Measurements from ENCODE around the gene CIAO2B. TPM values are rescaled to one million over a fixed set of nuclear protein-coding genes. Genes with fewer than 3 reads are reported as not detected.

The CIAO2B gene
- polyA plus RNA-seq, 1 donor (not counting 4 experiments of a cell fraction or from before 2014, with no cell fraction given): 105 TPM

GRCh38 chr16:66950971-66951790 lies 17.0 kb upstream of the CIAO2B start:
- H3K36me3 ChIP-seq (ENCODE audit: control insufficient read depth in 2 of 2, extremely low read depth in 1 of 2, insufficient read depth in 2 of 2, low read length in 2 of 2): no peaks in the 10 kb centered on the region

GRCh38 chr16:66950437-66950836 lies 16.2 kb upstream of the CIAO2B start:
- TF ChIP-seq EZH2 (IDR thresholded peaks at IDR 0.05; ENCODE audit: low read length): no peak
- no peak for TF ChIP-seq CTCF (optimal IDR thresholded peaks at IDR 0.05 in 1 of 3, IDR thresholded peaks at IDR 0.05 in 1 of 3, conservative IDR thresholded peaks at IDR 0.05 in 1 of 3; ENCODE audit: extremely low read depth in 1 of 3, insufficient read depth in 2 of 3, low read length in 3 of 3)
- H3K9me1 ChIP-seq (ENCODE audit: control insufficient read depth, extremely low read depth, insufficient read depth, low read length): no peaks in the 10 kb centered on the region
- H3K9ac ChIP-seq (ENCODE audit: control insufficient read depth, extremely low read depth, insufficient read depth, low read length): no peak overlapping the region
- DNase-seq (ENCODE audit: low read depth, low spot score): no peak
- no peaks in the 10 kb centered on the region for H3K36me3 ChIP-seq (ENCODE audit: control insufficient read depth in 2 of 2, extremely low read depth in 1 of 2, insufficient read depth in 2 of 2, low read length in 2 of 2)
- dilution Hi-C loops (cut with MboI; ENCODE audit: extremely low pct_ligation_motif_present, low sequenced_read_pairs): no loop called here
- no peak overlapping the region for H3K27ac ChIP-seq (ENCODE audit: control insufficient read depth, insufficient read depth, low read length)
- no peak overlapping the region for H3K4me3 ChIP-seq (ENCODE audit: control insufficient read depth in 2 of 3, extremely low read depth in 1 of 3, insufficient read depth in 2 of 3, low read depth in 1 of 3, low read length in 3 of 3)
- H3K9me3 ChIP-seq (ENCODE audit: control insufficient read depth, low read depth, low read length): no peaks in the 10 kb centered on the region
- H3K4me2 ChIP-seq (ENCODE audit: control insufficient read depth, extremely low read depth, insufficient read depth, low read depth, low read length): no peak overlapping the region
- H3K27me3 ChIP-seq (ENCODE audit: control insufficient read depth, extremely low read depth, insufficient read depth, low read length): no peaks in the 10 kb centered on the region
- H4K20me1 ChIP-seq (ENCODE audit: control insufficient read depth, extremely low read depth, insufficient read depth, low read length): no peaks in the 10 kb centered on the region
- no peaks in the 10 kb centered on the region for H3K79me2 ChIP-seq (ENCODE audit: control insufficient read depth, insufficient read depth, low read length)
- FAIRE-seq: no peak
- H2AFZ ChIP-seq (ENCODE audit: control insufficient read depth, low read length): no peak overlapping the region
- H3K4me1 ChIP-seq (ENCODE audit: control insufficient read depth, extremely low read depth, insufficient read depth, low read length): peaks cover 22% of the 10 kb centered on the region

More at GRCh38 chr16:66950971-66951790, 17.0 kb upstream of the CIAO2B start:
- Histone ChIP-seq H3K27ac (ENCODE audit: control insufficient read depth, insufficient read depth, low read length) (no peak overlapping the region), H3K79me2 (ENCODE audit: control insufficient read depth, insufficient read depth, low read length) (no peaks in the 10 kb centered on the region), H2AFZ (ENCODE audit: control insufficient read depth, low read length) (no peak overlapping the region), H3K4me2 (ENCODE audit: control insufficient read depth, extremely low read depth, insufficient read depth, low read depth, low read length) (no peak overlapping the region), H3K4me1 (ENCODE audit: control insufficient read depth, extremely low read depth, insufficient read depth, low read length) (peaks cover 22% of the 10 kb centered on the region), H4K20me1 (ENCODE audit: control insufficient read depth, extremely low read depth, insufficient read depth, low read length) (no peaks in the 10 kb centered on the region), H3K9me1 (ENCODE audit: control insufficient read depth, extremely low read depth, insufficient read depth, low read length) (no peaks in the 10 kb centered on the region), H3K9ac (ENCODE audit: control insufficient read depth, extremely low read depth, insufficient read depth, low read length) (no peak overlapping the region), H3K27me3 (ENCODE audit: control insufficient read depth, extremely low read depth, insufficient read depth, low read length) (no peaks in the 10 kb centered on the region), H3K4me3 (ENCODE audit: control insufficient read depth in 2 of 3, extremely low read depth in 1 of 3, insufficient read depth in 2 of 3, low read depth in 1 of 3, low read length in 3 of 3) (no peak overlapping the region), H3K9me3 (ENCODE audit: control insufficient read depth, low read depth, low read length) (no peaks in the 10 kb centered on the region)
- TF ChIP-seq CTCF (optimal IDR thresholded peaks at IDR 0.05 in 1 of 3, IDR thresholded peaks at IDR 0.05 in 1 of 3, conservative IDR thresholded peaks at IDR 0.05 in 1 of 3; ENCODE audit: extremely low read depth in 1 of 3, insufficient read depth in 2 of 3, low read length in 3 of 3) (no peak), EZH2 (IDR thresholded peaks at IDR 0.05; ENCODE audit: low read length) (no peak)
- FAIRE-seq: no peak
- dilution Hi-C loops (cut with MboI; ENCODE audit: extremely low pct_ligation_motif_present, low sequenced_read_pairs): no loop called here
- no peak for DNase-seq (ENCODE audit: low read depth, low spot score)

Data from keratinocyte (primary cell).